HepG2 (cell line): Measurements from ENCODE around the gene DSTN. TPM values are rescaled to one million over a fixed set of nuclear protein-coding genes. Genes with fewer than 3 reads are reported as not detected.

Experiments
- ARHGAP35 ChIP-seq: sonication (generic); formaldehyde crosslinking; IDR thresholded peaks from 2 replicates; pipeline ENCODE4 v1.9.0; 2022; ENCODE audit warnings: mild to moderate bottlenecking, inconsistent platforms, moderate library complexity, missing genetic modification reagents, borderline replicate concordance
- FLYWCH1 ChIP-seq: sonication (generic); formaldehyde crosslinking; IDR thresholded peaks from 2 replicates; pipeline ENCODE4 v1.8.1; 2023; ENCODE audit warnings: mild to moderate bottlenecking, missing genetic modification reagents
- HIC2 ChIP-seq: sonication (generic); formaldehyde crosslinking; IDR thresholded peaks from 2 replicates; pipeline ENCODE4 v1.9.0; 2022; ENCODE audit warnings: low read depth, missing genetic modification reagents
- NFAT5 ChIP-seq: sonication (generic); formaldehyde crosslinking; IDR thresholded peaks from 2 replicates; pipeline ENCODE4 v1.4.0; 2020; ENCODE audit warnings: missing genetic modification reagents
- RBM22 ChIP-seq: fragments of 200-400 bp; formaldehyde crosslinking; optimal IDR thresholded peaks from 2 replicates; pipeline ENCODE3; 2017; ENCODE audit warnings: mild to moderate bottlenecking, low read length, moderate library complexity
- SSRP1 ChIP-seq: IDR thresholded peaks from 2 replicates; pipeline ENCODE4 v1.6.1; 2016; ENCODE audit warnings: control low read depth
- ZNF407 ChIP-seq: sonication (generic); formaldehyde crosslinking; IDR thresholded peaks from one replicate; pipeline ENCODE4 v1.5.1; 2020; ENCODE audit warnings: mild to moderate bottlenecking, missing genetic modification reagents; ENCODE audit errors: not compliant biosample characterization
- ZNF619 ChIP-seq: sonication (generic); formaldehyde crosslinking; IDR thresholded peaks from 2 replicates; pipeline ENCODE4 v1.4.0; 2020; ENCODE audit warnings: mild to moderate bottlenecking, missing genetic modification reagents
- polyA plus RNA-seq, 8 experiments: library from polyadenylated mRNA; depleted of rRNA in 3 of 8; stranded (reverse) in 7 of 8; unstranded in 1 of 8; fragments of >200 nt; fragmentation: Illumina TruSeq in 4 of 8; extraction: Trizol in 4 of 8; gene quantifications; 2 replicates each; pipeline versions ENCODE4 v1.2.1 to v1.2.3, GENCODE V29; 2011 to 2016; ENCODE audit warnings: low read depth in 4 of 8, missing spikeins in 1 of 8, mixed read lengths in 1 of 8; ENCODE audit not compliant: insufficient read depth in 1 of 8
- total RNA-seq, 5 experiments: library from RNA; depleted of rRNA; stranded (reverse); fragments of >200 nt; fragmentation: Illumina TruSeq; extraction: Trizol; gene quantifications; 2 replicates each; pipeline ENCODE4 v1.2.3, GENCODE V29; 2016; ENCODE audit warnings: low read depth in 1 of 5

DSTN gene
- total and polyA plus RNA-seq, 2 of the 13 experiments (the other 11 are each of a cell fraction or from before 2014, with no cell fraction given), result 27.6 to 106 TPM

GRCh38 chr20:17636523-17637412 lies 66.9 kb downstream of the DSTN start (continued):
- 0 out of 2 replicates have a peak, but pooled peaks have one; percentile 12 for TF ChIP-seq NFAT5 (CRISPR knock-in tag)
- 0 out of 2 replicates have a peak, but pooled peaks have one; percentile 14 for TF ChIP-seq HIC2 (CRISPR knock-in tag)
- peak; percentile 85 for TF ChIP-seq SSRP1 (CRISPR knock-in tag)
- 0 out of 2 replicates have a peak, but pooled peaks have one; percentile 45 for TF ChIP-seq ARHGAP35
- TF ChIP-seq ZNF619 (CRISPR knock-in tag), result 0 out of 2 replicates have a peak, but pooled peaks have one; percentile 24
- peak; percentile 76 for TF ChIP-seq RBM22
- peak; percentile 44 for TF ChIP-seq ZNF407 (CRISPR knock-in tag)
- no peak for TF ChIP-seq FLYWCH1 (CRISPR knock-in tag)
